ENCODE results near the gene RNF145. TPM values are rescaled to one million over a fixed set of nuclear protein-coding genes. Genes with fewer than 3 reads are reported as not detected.

Gene RNF145
- total RNA-seq: 10 to 100 TPM; 38.6 to 50.5 TPM

GRCh38 chr5:159209438-159210209 is at the start of gene RNF145:
TSS of gene RNF145 (minus strand) at chr5:159209553. CDS start at chr5:159203617, 5,936 bp downstream.
- H3K36me3 ChIP-seq: no peaks in the 10 kb centered on the region
- H3K9me3 ChIP-seq: no peaks in the 10 kb centered on the region
- DNase-seq (ENCODE audit: low spot score): peak; percentile 87
- peak within 1 kb of the TSS; percentile 94 to 96 for H3K27ac ChIP-seq
- peaks cover 11% of the 10 kb centered on the region for H3K4me1 ChIP-seq (replicated peaks)
- no peaks in the 10 kb centered on the region for H3K27me3 ChIP-seq (replicated peaks; ENCODE audit: insufficient read depth)
- under 1% methylated on average over 54 of the region's 65 CpGs for WGBS
- TF ChIP-seq CTCF (IDR thresholded peaks at IDR 0.05): no peak
- TF ChIP-seq POLR2AphosphoS5 (IDR thresholded peaks at IDR 0.05): peak; percentile 63
- peak; percentile 75 for TF ChIP-seq POLR2A (IDR thresholded peaks at IDR 0.05)
- intact Hi-C loops (cut with DNase I): loop anchor here (5.0 kb wide), 2 partner anchors 52 to 53 kb away; partner anchors contain the start of gene UBLCP1
- peak within 1 kb of the TSS; percentile 92 for H3K4me3 ChIP-seq

GRCh38 chr5:159258361-159258760 is 49.0 kb upstream of the RNF145 start:
- intact Hi-C loops (cut with DNase I): no loop called here
- WGBS: 87% methylated on average over 2 of the region's 2 CpGs
- no peak for DNase-seq (ENCODE audit: low spot score)
- Histone ChIP-seq H3K27me3 (replicated peaks; ENCODE audit: insufficient read depth) (no peaks in the 10 kb centered on the region), H3K4me1 (replicated peaks) (no peaks in the 10 kb centered on the region), H3K9me3 (no peaks in the 10 kb centered on the region), H3K36me3 (no peaks in the 10 kb centered on the region), H3K27ac (no peak overlapping the region), H3K4me3 (no peak overlapping the region)
- TF ChIP-seq POLR2A (IDR thresholded peaks at IDR 0.05) (no peak), CTCF (IDR thresholded peaks at IDR 0.05) (no peak), POLR2AphosphoS5 (IDR thresholded peaks at IDR 0.05) (no peak)

- intact Hi-C loops (cut with DNase I): no loop called here
- DNase-seq (ENCODE audit: low spot score): no peak
- Histone ChIP-seq H3K4me3 (no peak overlapping the region), H3K27me3 (replicated peaks; ENCODE audit: insufficient read depth) (no peaks in the 10 kb centered on the region), H3K4me1 (replicated peaks) (no peaks in the 10 kb centered on the region), H3K27ac (no peak overlapping the region), H3K9me3 (no peaks in the 10 kb centered on the region), H3K36me3 (no peaks in the 10 kb centered on the region)
- no peak for TF ChIP-seq POLR2AphosphoS5 (IDR thresholded peaks at IDR 0.05)
- no peak for TF ChIP-seq POLR2A (IDR thresholded peaks at IDR 0.05)
- peak in 1 of 4 experiments; percentile 40 for TF ChIP-seq CTCF (IDR thresholded peaks at IDR 0.05)
- WGBS: 74% methylated on average over 6 of the region's 6 CpGs
Observed at GRCh38 chr5:159257629-159258283, 48.4 kb upstream of the RNF145 start.

GRCh38 chr5:159257007-159257406 is 47.7 kb upstream of the RNF145 start:
- Histone ChIP-seq H3K36me3 (no peaks in the 10 kb centered on the region), H3K4me3 (no peak overlapping the region), H3K27me3 (replicated peaks; ENCODE audit: insufficient read depth) (no peaks in the 10 kb centered on the region), H3K9me3 (no peaks in the 10 kb centered on the region), H3K27ac (no peak overlapping the region), H3K4me1 (replicated peaks) (no peaks in the 10 kb centered on the region)
- intact Hi-C loops (cut with DNase I): no loop called here
- TF ChIP-seq POLR2AphosphoS5 (IDR thresholded peaks at IDR 0.05) (no peak), CTCF (IDR thresholded peaks at IDR 0.05) (no peak)
- DNase-seq (ENCODE audit: low spot score): no peak

All from prostate gland (tissue), 2 donors.